ENCODE results near the gene GHRHR.
A peak's percentile ranks its signal among the peaks of the same experiment; 100 is the strongest.

Gene GHRHR

GRCh38 chr7:30969604-30969970, 5.8 kb downstream of the GHRHR start:
- DNase-seq = no peak

GRCh38 chr7:30970074-30970473, 6.3 kb downstream of the GHRHR start:
- no peak for DNase-seq

- DNase-seq = no peak
Observed at GRCh38 chr7:30970594-30971094, 6.9 kb downstream of the GHRHR start.

GRCh38 chr7:30971440-30971839, 7.7 kb downstream of the GHRHR start:
- no peak for DNase-seq

- no peak for DNase-seq
Observed at GRCh38 chr7:30971840-30972563, 8.2 kb downstream of the GHRHR start.

GRCh38 chr7:30973292-30973691, 9.5 kb downstream of the GHRHR start:
- no peak for DNase-seq

- DNase-seq = no peak
Observed at GRCh38 chr7:30973791-30974604, 10.2 kb downstream of the GHRHR start.

GRCh38 chr7:30974605-30975255, 11.0 kb downstream of the GHRHR start:
- DNase-seq = no peak

- DNase-seq = no peak
Observed at GRCh38 chr7:30975256-30975899, 11.6 kb downstream of the GHRHR start.

GRCh38 chr7:30976381-30976780, 12.6 kb downstream of the GHRHR start:
- no peak for DNase-seq

- no peak for DNase-seq
Observed at GRCh38 chr7:30977222-30977621, 13.5 kb downstream of the GHRHR start.

- DNase-seq = no peak
Observed at GRCh38 chr7:30977896-30978564, 14.3 kb downstream of the GHRHR start.

- no peak for DNase-seq
Observed at GRCh38 chr7:30979027-30979426, 15.3 kb downstream of the GHRHR start.

GRCh38 chr7:30980194-30980593, 16.4 kb downstream of the GHRHR start:
- no peak for DNase-seq

- no peak for DNase-seq
Observed at GRCh38 chr7:30980751-30981150, 17.0 kb downstream of the GHRHR start.

- peak; percentile 54 for DNase-seq
Observed at GRCh38 chr7:30983042-30983913, 19.5 kb downstream of the GHRHR start.

GRCh38 chr7:30983914-30984247, 20.1 kb downstream of the GHRHR start:
- DNase-seq = no peak

GRCh38 chr7:30984359-30985107, 20.8 kb downstream of the GHRHR start:
- peak; percentile 69 for DNase-seq

- no peak for DNase-seq
Observed at GRCh38 chr7:30985756-30986155, 22.0 kb downstream of the GHRHR start.

GRCh38 chr7:30986331-30986730, 22.6 kb downstream of the GHRHR start:
- DNase-seq = no peak

- DNase-seq = no peak
Observed at GRCh38 chr7:30986738-30987137, 23.0 kb downstream of the GHRHR start.
